VCaP (cell line): ENCODE results near the gene PEX7.
"Not testable (repeated sequence)": the region's sequence is repeated elsewhere in the genome, so short reads cannot be mapped to it uniquely, and the experiment has no call there.

Source experiments
- H3K27ac ChIP-seq: fragments of 450-650 bp; 2 replicates; pipeline ENCODE4 v1.5.1; 2017
- TF ChIP-seq, protein P1 (sequence below): fragments of 450-650 bp; conservative IDR thresholded peaks from 2 replicates; pipeline ENCODE4 v1.5.1; 2017; ENCODE audit warnings: mild to moderate bottlenecking, moderate library complexity

The PEX7 gene

DNA sequence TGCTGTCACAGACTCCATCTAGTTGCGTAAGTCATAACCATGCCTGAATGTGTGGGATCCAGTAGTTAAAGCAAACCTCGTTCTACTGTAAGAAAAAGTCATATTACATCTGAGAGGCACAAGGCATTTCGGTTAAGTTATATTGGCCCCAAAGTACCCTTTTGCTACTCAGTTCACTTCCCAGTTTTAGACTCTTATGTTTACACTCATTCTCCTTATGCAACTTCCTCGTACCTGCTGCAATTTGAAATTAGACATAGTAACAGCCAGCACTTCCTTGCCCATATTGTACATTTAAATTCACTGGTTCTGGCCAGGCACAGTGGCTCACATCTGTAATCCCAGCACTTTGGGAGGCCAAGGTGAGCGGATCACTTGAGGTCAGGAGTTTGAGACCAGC is 37.0 kb downstream of the PEX7 start:
- no peak overlapping the region for H3K27ac ChIP-seq
- TF ChIP-seq, protein P1, sequence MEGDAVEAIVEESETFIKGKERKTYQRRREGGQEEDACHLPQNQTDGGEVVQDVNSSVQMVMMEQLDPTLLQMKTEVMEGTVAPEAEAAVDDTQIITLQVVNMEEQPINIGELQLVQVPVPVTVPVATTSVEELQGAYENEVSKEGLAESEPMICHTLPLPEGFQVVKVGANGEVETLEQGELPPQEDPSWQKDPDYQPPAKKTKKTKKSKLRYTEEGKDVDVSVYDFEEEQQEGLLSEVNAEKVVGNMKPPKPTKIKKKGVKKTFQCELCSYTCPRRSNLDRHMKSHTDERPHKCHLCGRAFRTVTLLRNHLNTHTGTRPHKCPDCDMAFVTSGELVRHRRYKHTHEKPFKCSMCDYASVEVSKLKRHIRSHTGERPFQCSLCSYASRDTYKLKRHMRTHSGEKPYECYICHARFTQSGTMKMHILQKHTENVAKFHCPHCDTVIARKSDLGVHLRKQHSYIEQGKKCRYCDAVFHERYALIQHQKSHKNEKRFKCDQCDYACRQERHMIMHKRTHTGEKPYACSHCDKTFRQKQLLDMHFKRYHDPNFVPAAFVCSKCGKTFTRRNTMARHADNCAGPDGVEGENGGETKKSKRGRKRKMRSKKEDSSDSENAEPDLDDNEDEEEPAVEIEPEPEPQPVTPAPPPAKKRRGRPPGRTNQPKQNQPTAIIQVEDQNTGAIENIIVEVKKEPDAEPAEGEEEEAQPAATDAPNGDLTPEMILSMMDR, result no peak

- TF ChIP-seq, protein P1, result no peak
- H3K27ac ChIP-seq, result no peak overlapping the region
Measured at GRCh38 chr6:136860043-136860442, 37.7 kb downstream of the PEX7 start.

DNA sequence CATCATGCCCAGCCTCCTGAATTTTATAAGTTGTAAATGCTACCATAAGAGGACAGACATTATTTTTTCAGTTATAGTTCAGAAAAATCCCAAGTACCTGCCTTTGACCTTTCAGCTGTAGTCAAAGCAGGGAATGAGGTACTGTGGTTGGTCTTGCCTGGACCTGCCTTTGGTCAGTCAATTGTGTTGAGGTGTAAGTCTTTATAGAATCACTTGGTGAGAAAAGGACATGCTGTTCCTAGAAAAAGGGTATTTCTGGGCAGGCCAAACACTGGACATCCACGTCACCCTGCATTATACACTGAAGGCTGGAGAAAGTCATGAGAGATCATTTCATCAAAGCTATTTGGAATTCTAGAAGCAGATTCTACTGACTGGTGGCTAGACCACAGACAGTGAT is 40.3 kb downstream of the PEX7 start:
- TF ChIP-seq, protein P1, result no peak
- H3K27ac ChIP-seq, result no peak overlapping the region

- TF ChIP-seq, protein P1, result peak; percentile 65
- no peak overlapping the region for H3K27ac ChIP-seq
Measured at GRCh38 chr6:136863752-136864151, 41.4 kb downstream of the PEX7 start.

GRCh38 chr6:136864676-136865075 is 42.3 kb downstream of the PEX7 start:
- TF ChIP-seq, protein P1, result no peak
- no peak overlapping the region for H3K27ac ChIP-seq

DNA sequence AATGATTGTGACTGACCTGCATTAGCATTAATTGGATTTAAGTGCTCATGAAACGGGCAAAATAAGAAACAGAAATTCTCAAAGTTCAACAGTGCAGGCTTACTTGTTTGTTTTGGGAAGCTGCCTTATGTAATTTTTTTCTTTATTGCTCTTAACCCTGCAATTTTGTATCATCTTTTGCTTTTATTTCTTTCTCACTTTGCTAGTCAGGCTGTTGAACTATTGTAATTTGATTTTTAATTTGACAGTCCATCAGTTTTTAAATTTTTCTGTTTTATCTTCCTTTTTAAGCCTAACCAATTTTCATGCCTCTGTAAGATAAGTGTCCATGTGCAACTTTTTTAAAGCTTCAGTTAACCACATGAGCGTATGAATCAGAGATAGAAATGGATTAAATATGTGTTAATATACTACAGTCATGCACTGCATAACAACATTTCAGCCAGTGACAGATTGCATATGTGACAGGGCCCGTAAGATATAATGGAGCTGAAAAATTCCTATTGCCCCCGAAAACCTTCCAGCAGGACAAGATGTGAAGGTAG is 44.6 kb downstream of the PEX7 start:
- TF ChIP-seq, protein P1, result no peak
- H3K27ac ChIP-seq, result no peak overlapping the region

DNA sequence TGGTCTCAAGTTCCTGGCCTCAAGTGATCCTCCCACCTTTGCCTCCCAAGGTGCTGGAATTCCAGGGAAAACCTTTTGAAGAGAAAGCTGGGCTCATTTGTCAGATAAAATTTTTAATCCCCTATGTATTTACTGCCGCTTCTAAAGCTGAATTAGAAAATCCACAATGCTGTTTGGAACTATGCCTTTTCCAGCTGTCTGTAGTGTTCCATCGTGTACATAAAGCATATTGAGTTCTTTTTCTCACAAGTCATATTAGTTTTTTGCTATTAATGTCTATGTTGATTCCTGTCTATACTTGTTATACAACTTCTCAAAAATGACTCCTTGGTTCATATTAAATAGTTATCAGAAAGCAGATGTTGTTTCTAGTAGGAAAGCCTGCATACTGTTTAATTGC is 47.1 kb downstream of the PEX7 start:
- TF ChIP-seq, protein P1, result no peak
- H3K27ac ChIP-seq, result no peak overlapping the region

DNA sequence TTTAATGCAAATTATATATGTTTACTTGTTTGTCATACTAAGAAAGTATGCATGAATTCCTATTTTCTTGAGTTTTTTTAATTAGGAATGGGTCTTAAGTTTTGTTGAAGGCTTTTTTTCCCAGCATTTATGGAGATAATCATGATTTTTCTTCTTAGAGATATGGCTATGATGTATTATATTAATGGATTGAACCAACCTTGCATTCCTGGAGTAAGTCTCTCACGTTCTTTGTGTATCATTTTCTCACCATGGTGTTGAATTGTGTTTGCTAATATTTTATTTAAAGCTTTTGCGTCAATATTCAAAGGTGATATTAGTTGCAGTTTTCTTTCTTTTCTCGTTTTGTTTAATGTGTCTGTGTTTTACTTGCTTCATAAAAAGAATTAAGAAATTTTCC is 51.4 kb downstream of the PEX7 start:
- H3K27ac ChIP-seq, result no peak overlapping the region

DNA sequence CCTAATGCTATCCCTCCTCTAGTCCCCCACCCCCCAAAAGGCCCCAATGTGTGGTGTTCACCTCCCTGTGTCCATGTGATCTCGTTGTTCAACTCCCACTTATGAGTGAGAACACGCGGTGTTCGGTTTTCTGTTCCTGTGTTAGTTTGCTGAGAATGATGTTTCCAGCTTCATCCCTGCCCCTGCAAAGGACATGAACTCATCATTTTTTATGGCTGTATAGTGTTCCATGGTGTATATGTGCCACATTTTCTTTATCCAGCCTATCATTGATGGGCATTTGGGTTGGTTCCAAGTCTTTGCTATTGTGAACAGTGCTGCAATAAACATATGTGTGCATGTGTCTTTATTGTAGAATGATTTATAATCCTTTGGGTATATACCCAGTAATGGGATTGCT is 54.1 kb downstream of the PEX7 start:
- not testable (repeated sequence) for H3K27ac ChIP-seq

More for the DNA sequence above, 51.4 kb downstream of the PEX7 start:
- TF ChIP-seq, protein P1, result no peak
